Activated CD4-positive, alpha-beta T cell treated with anti-CD3 and anti-CD28 coated beads, Interleukin-2, amount 50 U/mL, for 16 hours (primary cell): Measurements from ENCODE around the gene SLC25A12.

Source experiments
- DNase-seq: peaks from one replicate; pipeline ENCODE4 v3.0.0-alpha.2; 2020

SLC25A12 gene

DNA sequence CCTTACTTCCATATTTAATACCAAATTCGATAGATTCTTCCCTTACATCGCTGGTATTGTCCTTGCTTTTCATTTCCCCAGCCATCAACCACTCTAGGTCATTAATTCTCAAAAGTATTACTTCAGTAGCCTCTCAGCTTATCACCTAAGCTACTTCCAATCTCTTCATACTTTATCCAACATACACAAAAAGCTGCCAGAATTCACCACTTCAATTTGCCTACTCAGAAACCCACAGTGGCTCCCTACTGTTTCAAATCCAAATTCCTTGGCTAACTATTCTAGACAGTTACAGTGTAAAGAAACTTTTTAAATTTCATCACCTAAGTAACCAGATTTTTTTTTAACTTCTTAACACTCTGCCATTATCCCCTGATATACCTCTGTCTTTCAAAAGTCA, 4.7 kb downstream of the SLC25A12 start:
- no peak for DNase-seq

DNA sequence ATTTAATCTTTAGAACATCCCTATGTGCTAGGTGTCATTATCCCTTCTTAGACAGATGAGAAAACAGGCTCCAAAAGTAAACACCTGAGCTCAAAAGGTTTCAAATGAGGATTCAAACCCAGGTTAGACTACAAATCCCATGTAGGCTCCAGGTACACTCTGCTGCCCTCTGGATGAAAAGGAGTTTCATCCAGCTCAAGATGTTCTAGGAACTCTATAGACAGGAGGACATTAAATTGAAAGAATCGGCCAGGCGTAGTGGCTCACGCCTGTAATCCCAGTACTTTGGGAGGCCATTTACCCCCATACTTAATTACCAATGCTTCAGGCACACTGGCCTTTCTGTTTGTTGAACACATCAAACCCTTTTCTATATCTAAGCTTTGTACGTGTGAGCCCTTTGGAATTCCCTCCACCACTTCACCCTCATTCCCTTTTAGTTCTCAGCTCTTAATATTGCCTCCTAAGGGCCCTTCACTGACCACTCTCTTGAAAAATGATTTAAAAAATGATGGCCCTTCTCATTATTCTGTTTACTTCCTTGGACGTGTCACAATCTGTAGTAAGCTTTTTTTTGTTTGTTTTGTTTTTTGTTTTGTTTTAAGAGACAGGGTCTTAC, 10.7 kb downstream of the SLC25A12 start:
- DNase-seq, result no peak

DNA sequence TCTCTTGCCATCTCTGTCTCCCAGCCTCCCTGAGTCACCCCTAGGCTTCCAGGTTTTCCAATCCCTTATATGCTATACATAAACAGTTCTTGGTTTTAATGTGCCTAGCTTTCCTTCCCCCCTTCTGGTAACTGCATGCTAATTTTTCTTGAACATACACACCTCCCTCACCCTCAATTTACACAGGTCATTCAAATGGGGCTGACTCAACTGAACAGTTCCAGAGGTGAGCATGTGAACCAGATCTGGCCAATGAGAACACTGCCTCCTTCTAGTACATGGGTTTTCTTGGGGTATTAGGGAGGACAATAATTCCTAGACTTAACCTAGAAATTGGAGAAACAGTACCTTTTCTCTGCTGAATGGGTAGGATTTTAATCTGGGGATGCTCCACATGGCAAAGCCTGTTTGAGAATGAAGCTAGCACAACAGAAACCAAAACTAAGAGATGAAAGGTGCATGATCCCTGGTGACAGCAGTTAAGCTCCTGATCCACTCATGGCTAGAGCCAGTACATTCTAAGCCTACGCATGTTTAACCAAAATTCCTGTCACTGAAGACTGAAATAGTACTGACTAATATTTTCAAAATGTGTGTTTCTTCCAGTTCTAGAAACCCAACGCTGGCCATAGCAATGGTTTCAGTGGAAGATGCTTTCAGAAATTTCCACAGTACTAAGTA, 11.8 kb downstream of the SLC25A12 start:
- DNase-seq, result peak; percentile 35

DNA sequence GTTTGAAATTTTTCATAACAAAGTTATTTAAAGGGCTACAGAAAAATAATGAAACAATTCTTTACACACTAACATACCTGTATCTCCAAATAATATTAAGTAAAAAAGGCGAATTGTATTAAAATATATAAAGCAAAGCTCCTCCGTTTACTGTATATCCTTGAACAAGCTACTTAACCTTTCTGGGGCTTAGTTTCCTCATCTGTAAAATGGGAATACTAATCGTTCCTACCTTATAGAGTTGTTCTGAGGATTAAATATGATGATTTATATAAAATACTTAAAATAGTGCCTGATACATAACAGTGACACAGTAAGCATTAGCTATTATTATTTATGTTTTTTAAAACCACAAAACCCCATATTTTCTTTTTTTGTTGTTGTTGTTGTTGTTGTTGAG, 13.3 kb downstream of the SLC25A12 start:
- DNase-seq, result no peak

DNA sequence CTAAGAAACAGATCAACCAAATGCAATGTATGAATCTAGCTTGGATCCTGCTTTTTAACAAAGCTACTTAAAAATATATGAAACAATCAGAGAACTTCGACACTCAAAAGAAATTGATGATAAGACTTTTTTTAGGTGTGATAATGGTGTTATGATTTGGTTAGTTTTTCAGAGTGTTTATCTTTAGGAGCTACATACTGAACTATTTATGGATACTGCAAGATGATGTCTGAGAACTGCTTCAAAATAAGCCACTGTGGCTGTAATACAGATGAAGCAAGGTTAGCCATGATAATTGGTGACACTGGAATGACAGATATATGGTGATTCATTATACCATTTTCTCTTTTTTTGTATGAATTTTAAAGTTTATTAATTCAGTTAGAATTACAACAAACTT, 14.2 kb downstream of the SLC25A12 start:
- DNase-seq, result no peak

DNA sequence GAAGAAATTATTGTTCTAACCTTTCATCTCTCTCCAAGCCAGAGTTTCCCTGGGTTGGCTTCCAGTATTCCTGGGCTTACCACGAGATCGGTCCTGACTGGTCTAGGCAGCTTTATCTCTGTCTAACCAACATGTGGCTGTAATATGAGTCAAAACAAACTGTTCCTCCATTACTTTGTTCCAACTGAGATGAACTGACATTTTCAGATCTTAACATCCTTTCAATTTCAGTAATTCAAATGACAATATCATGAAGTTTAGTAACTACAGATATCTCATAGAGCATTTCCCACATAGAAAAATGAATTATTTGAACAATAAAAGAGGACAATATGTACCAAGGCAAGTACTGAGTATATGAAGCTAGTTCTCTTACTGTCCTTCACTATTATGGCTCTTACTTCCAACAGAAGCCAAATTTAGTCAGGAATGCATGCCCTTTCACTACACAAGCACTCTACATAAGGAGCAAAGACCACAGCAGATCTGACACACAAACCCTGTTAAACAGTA, 15.5 kb downstream of the SLC25A12 start:
- peak; percentile 62 for DNase-seq

DNA sequence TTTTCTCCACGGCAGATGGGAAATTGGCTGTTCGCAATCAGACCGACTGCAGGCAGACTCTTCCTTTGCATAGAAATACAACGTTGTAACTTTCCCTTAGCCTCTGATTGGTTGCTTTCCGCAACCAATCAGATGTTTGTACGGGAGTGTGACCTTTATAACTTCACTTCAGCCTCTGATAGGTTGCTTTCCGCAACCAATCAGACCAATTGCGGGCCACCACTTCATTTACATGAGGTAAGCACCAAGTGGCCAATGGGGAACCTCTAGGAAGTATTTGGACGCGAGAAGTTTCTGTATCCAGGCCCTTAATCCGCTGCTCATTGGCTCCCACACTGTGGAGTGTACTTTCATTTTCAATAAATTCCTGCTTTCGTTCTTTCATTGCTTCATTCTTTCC, 19.1 kb downstream of the SLC25A12 start:
- no peak for DNase-seq

DNA sequence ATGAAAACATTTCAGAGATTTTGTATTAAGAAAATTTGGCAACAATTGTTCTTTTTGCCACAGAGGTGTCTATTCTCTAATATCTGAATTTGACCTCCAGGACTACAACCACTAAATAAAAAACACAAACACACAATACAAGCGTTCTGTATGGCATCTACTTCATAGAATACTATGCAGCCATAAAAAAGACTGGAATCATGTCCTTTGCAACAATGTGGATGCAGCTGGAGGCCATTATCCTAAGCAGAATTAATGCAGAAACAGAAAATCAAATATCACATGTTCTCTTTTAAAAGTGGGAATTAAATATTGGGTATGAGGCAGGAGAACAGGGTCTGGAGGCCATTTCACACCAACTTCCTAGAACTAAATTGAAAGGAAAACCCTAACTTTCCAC, 19.5 kb downstream of the SLC25A12 start:
- DNase-seq, result no peak

DNA sequence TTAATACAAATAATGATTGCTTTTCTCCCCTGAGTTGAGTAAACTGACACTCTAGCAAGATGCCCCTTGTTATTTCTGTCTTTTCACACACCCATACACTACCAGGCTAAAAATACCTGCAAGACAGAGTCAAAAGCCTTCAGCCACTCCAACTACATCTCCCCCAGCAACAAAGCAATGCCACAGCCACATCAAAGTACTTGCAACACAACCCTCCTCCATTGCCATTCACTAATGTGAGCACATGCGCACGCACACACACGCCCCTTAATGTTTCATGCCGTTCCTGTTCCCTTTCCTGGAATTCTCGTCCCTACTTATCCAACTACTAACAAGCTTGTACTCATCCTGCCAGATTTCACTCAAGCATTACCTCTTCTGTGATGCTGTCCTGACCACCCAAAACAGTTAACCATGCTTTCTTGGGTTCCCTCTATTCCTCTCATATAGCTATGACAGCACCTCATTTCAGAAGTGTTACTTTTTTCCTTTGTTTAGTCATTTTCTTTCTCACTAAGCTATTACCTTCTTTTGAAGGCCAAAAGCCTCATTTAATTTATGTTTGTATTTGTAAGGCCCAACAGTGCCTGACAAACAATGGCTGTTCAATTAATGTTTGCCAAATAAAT, 29.6 kb downstream of the SLC25A12 start:
- peak; percentile 18 for DNase-seq

DNA sequence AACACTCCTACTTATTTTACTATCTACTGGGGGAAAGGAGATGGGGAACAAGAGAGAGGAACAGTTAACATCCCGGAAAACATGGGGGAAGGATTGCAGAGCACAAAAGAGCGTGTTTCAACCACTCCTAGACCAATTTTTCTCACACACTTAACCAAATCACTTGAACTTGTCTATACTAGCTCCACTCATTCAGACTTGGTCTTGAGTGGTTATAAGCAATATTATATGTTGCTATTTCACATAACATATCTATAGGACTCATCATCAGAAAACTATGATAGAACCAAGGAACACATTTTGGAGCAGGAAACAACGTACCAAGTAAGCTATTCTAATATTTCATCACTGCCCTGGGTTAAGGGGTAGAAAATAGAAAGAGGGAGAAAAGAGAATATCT, 31.5 kb downstream of the SLC25A12 start:
- DNase-seq, result no peak

DNA sequence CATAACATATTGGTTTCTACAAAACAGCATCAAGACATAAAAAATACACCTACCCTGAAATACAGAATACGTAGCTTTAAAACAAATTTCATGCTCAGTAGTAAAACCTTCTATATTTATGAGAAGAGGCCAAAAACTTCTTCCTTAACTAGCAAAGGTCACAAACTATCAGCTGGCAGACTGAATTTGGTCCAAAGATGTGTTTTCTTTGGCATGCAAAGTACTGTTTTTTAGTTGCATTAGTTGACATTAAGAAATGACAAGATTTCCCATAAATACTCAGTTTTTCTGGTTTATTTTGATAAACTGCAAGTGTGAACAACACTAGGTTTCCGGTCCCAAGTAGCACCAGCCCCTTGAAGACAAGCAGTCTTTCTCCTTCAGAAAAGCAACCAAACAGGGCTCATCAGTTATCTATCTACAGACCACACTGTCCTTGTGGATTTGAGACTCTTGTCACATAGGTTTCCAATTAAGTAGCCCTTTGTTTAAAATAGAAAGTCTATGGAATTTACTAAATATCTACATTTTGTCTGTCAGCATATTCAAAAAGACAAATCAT, 35.6 kb downstream of the SLC25A12 start:
- no peak for DNase-seq

DNA sequence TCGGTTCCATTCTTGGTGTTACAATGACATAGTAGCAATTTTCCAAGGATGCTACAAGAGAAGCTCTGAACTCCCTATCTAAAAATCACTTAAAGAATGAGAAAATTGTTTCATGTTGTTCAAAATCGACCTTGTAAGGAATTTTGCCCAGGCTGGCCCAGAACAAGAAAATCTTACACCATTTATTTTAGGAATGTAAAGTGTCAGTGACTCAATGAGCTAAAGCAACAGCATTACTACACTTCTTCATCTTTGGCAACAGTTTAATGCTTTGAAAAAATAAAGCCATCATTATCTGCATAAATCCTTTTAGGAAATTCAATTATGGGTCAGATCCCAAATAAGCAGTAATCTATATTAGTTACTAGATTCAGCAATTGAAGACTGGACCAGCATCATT, 38.6 kb downstream of the SLC25A12 start:
- no peak for DNase-seq

DNA sequence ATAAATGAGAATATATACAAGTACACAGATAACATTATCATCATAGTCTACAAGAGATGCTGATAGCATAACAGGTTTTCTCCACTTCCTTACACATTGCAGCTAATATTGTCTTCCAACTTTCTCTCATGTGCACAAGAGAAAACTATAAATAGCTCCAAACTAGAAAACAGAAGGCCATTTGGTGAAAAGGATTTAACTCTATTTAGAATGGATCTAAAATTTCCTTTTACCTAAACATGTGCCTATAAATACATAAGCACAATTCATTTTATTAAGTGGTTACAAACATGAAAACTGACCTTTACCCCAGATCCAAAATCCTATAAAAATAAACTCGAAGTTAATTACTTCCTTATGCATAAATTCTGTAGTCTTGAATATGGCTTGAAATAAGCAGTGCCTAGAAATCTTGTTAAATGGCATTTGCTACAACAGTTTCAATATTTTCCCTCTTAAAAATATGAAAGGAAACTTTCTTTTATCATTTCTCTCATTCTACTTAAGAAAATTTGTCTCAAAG, 41.6 kb downstream of the SLC25A12 start:
- DNase-seq, result no peak

DNA sequence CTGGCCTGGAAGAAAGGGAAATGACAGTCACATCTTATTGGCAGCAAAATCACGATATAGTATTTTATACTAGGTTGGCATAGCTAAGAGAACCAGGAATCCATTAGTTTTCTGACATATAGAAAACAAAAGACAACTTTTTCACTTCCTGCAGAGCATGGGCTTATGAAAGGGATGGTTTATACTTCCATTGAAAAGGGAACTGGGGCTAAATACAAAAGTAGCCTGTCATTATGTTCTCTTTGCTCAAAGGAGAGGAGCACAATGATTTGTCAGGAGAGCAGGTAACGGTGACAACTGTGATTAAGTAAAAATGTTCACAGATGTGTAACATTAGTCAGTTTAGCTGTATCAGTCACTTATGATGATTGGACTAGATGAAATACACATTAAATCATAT, 46.4 kb downstream of the SLC25A12 start:
- no peak for DNase-seq

DNA sequence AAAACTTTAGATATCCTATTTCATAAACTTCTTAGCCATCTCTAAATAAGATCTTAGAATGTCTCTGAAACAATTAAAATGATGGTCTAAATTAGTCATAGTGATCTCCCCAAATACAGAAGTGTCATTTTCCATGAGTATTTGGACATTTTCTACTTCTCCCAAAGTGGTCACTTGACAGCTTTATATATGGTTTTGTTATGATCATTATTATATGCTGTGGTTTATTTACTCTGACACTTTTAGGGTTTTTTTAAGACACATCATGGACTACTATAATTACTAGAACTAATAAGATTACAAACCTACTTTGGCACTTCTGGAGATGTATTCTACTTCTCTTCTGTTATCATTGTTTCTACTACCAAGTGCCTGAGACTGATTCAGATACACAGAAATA, 47.1 kb downstream of the SLC25A12 start:
- no peak for DNase-seq

DNA sequence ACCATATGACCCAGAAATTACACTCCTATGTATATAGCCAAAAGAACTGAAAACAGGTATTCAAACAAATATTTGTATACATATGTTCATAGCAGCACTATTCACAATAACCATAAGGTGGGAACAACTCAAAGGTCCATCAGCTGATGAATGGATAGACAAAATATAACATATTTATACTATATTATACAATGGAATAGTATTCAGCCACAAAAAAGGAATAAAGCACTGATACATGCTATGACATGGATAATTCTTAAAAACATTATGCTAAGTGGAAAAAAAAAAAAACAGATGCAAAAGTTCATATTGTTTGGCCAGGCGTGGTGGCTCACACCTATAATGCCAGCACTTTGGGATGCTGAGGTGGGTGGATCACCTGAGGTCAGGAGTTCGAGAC, 52.0 kb downstream of the SLC25A12 start:
- DNase-seq, result no peak

DNA sequence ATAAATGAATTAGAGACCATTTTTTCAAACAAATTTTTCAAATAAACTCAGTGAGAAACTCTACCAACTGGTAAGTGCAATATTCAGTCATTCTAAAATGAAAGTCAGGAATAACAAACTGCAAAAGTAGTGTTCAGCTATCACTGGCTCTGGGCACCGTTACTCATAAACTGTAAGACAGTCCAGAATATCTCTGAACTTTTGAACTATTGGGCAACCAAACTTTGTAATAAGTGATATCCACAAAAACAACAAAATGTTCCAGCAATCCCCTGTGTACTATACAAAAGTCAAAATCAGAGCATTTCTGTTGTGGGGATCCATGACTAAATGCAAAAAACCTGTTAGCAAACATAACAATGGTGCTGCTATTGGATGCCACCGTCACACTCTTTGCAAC, 56.3 kb downstream of the SLC25A12 start:
- no peak for DNase-seq

DNA sequence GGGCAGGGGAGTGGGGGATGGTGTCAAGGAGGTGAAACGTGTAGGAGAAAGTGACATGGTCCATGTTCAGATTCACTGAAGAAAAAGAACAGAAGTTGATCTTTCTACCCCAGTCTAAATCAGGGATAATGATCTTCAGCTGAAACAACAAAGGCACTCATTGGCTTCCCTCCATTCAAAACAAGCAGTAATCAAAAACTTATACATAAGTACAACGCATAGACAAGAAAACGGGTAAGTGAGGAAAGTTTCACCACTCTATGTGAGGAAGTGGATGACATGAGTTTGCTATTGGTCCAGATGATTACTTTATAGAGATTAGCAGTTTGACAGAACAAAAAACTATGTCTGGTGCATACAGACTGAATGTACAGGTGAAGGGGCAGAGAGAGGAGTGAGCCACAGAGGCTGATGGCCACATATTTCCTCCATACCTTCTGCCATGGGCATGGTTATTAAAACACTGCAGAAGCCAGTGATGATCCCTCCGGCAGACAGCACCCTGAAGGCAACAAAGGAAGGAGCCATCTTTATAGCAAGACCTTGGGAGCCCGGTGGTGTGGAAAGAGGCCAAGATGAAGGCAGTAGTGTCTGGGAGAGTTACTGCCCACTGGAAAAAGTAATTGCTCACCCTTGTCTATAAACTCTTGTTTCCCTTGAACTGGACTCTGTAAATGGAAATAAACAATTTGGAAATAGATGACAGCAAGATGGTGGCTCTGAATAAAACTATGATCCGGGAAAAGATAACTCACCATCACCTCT, 57.7 kb downstream of the SLC25A12 start:
- no peak for DNase-seq

DNA sequence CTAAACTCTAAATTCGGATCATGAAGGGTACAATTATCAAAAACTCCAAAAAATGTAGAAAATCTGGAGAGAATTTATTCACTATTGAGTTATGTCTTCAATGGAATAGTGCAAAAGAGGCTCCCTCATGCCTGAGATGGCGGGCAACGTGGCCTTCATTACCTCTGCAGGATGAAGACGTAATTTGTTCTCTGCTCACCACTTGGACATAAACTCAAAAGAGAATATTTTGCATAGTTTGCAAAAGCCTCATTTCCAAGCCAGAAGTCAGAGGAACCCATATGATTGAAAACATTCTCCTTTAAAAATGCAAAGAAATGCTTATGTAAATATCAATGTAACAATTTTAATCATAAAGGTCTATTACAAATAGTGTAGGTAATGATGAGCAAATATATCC, 58.7 kb downstream of the SLC25A12 start:
- DNase-seq, result no peak

DNA sequence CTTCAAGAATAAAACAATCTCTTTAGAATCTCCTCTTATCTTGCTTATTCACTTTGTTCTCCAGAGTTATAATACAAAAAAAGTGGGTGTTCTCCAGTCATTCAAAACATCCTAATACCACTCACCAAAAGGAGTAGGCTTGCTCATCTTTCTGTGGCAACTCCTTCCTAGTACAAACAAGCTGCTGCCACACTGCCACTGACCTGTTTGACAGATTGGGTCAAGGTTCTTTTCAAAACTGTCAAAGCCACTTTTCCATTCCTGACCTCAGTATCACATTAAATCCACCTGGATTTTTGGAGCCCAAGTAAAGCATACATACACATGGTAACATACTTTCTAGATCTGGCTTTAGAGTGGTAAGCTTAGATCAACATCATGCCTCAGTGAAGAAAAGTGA, 59.8 kb downstream of the SLC25A12 start:
- DNase-seq, result no peak

DNA sequence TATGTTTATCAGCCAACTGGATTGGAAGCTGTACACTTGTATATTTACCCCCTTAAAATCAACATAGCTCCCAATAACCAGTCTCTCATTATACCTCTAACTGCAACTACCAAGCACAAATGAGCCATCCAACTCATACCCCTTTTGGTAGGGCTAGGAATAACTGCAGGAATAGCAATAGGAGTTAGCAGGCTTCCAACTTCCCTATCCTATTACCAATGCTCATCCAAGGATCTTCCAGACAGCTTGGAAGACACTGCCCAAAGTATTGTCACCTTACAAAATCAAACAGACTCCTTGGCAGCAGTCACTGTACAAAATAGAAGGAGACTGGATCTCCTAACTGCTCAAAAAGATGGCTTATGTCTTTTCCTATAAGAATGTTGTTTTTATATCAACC, 61.6 kb downstream of the SLC25A12 start:
- no peak for DNase-seq

DNA sequence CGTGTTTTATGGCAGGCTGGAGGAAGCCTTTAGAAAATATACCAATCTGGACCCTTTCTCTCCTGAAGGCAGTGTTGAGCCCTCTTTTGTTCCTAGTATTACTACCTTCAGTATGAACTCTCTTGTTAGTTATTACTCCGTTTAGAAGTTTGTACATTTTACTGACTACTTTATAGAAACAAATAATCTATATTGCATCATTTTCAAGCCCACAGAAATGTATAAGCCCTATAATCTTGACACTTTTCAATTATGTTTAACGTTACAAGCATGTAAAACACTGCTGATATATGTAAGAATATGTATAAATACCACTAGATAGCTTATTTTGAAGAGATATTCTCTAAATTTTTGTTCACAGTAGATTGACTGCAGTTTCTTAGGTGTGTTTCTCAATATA, 64.0 kb downstream of the SLC25A12 start:
- DNase-seq, result no peak

DNA sequence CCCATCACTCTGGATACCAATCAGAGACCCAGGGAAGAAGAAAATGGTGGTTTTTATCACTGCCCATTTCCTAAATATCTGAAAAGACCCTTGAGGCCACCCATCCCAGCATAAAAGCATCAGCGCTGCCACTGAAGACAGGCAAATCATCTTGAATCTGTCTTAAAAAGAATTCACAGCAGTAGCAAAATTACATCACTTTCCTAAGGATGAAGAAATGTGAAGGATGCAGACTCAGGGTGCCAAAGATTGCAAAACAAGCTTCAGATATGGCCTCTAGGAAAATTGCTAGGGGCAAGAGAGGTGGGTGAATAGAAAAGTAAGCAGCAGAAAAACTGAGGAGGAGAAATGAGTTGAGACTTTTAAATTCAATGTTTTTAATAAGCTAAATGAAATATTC, 70.0 kb downstream of the SLC25A12 start:
- no peak for DNase-seq
